Esophagus muscularis mucosa (tissue), 4 donors: Measurements from ENCODE around the gene OR2AG1. TPM values are rescaled to one million over a fixed set of nuclear protein-coding genes. Genes with fewer than 3 reads are reported as not detected.

ENCODE experiments used
- DNase-seq: peaks from one replicate; pipeline ENCODE4 v3.0.0-alpha.2; 2017; ENCODE audit errors: extremely low spot score
- H3K27ac ChIP-seq, 4 donors: fragments of 200-600 bp; sonication (generic); replicated peaks in 1 of 4; 1 replicate in 3 of 4; 2 replicates in 1 of 4; pipeline ENCODE4 v1.5.1; 2016 to 2019; ENCODE audit warnings: mild to moderate bottlenecking in 1 of 4
- H3K27me3 ChIP-seq, 4 donors: fragments of 200-600 bp; sonication (generic); one replicate each; pipeline versions ENCODE4 v1.5.1 to v1.6.0; 2016 to 2019
- H3K36me3 ChIP-seq, 4 donors: fragments of 200-600 bp; sonication (generic); one replicate each; pipeline ENCODE4 v1.5.1; 2016 to 2019
- H3K4me1 ChIP-seq, 4 donors: fragments of 200-600 bp; sonication (generic); one replicate each; pipeline ENCODE4 v1.5.1; 2016 to 2019
- H3K4me3 ChIP-seq, 4 donors: fragments of 200-600 bp; sonication (generic); 1 replicate in 2 of 4; 2 replicates in 2 of 4; pipeline ENCODE4 v1.5.1; 2016 to 2019; ENCODE audit warnings: mild to moderate bottlenecking in 4 of 4, moderate library complexity in 1 of 4
- H3K9me3 ChIP-seq, 4 donors: fragments of 200-600 bp; sonication (generic); 1 replicate in 3 of 4; 2 replicates in 1 of 4; pipeline ENCODE4 v1.5.1; 2016 to 2019
- CTCF ChIP-seq, 3 experiments: fragments of 200-600 bp in 2 of 3; fragments of 450-650 bp in 1 of 3; sonication (generic) in 2 of 3; IDR thresholded peaks; one replicate each; pipeline ENCODE4 v1.5.1; 2017 to 2019; ENCODE audit warnings: antibody characterized with exemption in 3 of 3, mild to moderate bottlenecking in 2 of 3, moderate library complexity in 1 of 3
- EP300 ChIP-seq: sonication (generic); formaldehyde crosslinking; IDR thresholded peaks from one replicate; pipeline ENCODE4 v1.6.1; 2017; ENCODE audit warnings: antibody characterized with exemption
- POLR2A ChIP-seq: fragments of 450-650 bp; IDR thresholded peaks from one replicate; pipeline ENCODE4 v1.6.1; 2017; ENCODE audit warnings: antibody characterized with exemption, moderate library complexity, mild to moderate bottlenecking, low read depth
- POLR2AphosphoS5 ChIP-seq, 2 donors: sonication (generic); formaldehyde crosslinking; IDR thresholded peaks; one replicate each; pipeline ENCODE4 v1.6.1; 2017; ENCODE audit warnings: antibody characterized with exemption in 2 of 2
- WGBS: methylation state at CpG from one replicate; pipeline ENCODE4 v1.1.5; 2018; 5-methylcytosine and 5-hydroxymethylcytosine counted together
- intact Hi-C: fragments of 100-400 bp; cut with DNase I; formaldehyde crosslinking; loops from one replicate; pipeline ENCODE4 v1.15.1; 2023
- total RNA-seq, 4 donors: library from RNA; depleted of rRNA; stranded (reverse); fragments of >200 nt; gene quantifications; one replicate each; pipeline versions ENCODE4 v1.1.0 to v1.2.1, GENCODE V29; 2016

Gene OR2AG1
- not detected for total RNA-seq

GRCh38 chr11:6782720-6783119, at the start of gene OR2AG1:
Gene OR2AG1 (plus strand): TSS chr11:6783020. CDS start chr11:6785038, 2,018 bp downstream.
- H3K27me3 ChIP-seq: no peaks in the 10 kb centered on the region
- no peaks in the 10 kb centered on the region for H3K4me1 ChIP-seq
- 73% methylated on average over 2 of the region's 2 CpGs for WGBS
- DNase-seq: no peak
- no peak for TF ChIP-seq POLR2AphosphoS5 (IDR thresholded peaks at IDR 0.05)
- TF ChIP-seq EP300: no peak
- TF ChIP-seq CTCF (IDR thresholded peaks at IDR 0.05): no peak
- TF ChIP-seq POLR2A: no peak
- H3K9me3 ChIP-seq: no peaks in the 10 kb centered on the region
- no peak within 1 kb of the TSS for H3K4me3 ChIP-seq
- intact Hi-C loops: no loop called here
- no peak within 1 kb of the TSS for H3K27ac ChIP-seq
- no peaks in the 10 kb centered on the region for H3K36me3 ChIP-seq

- 61% methylated on average over 3 of the region's 3 CpGs for WGBS
- Histone ChIP-seq H3K27me3 (no peaks in the 10 kb centered on the region), H3K4me1 (no peaks in the 10 kb centered on the region), H3K9me3 (no peaks in the 10 kb centered on the region), H3K4me3 (no peak overlapping the region), H3K27ac (no peak overlapping the region), H3K36me3 (peaks cover 0 to 9% (median 0%) of the 10 kb centered on the region in 4 donors)
- DNase-seq: no peak
- TF ChIP-seq EP300: no peak
- TF ChIP-seq CTCF (IDR thresholded peaks at IDR 0.05): no peak
- no peak for TF ChIP-seq POLR2AphosphoS5 (IDR thresholded peaks at IDR 0.05)
- no peak for TF ChIP-seq POLR2A
- intact Hi-C loops: no loop called here
Measured at GRCh38 chr11:6733326-6734275, 49.2 kb upstream of the OR2AG1 start.

- Histone ChIP-seq H3K4me3 (no peak overlapping the region), H3K4me1 (no peaks in the 10 kb centered on the region), H3K9me3 (no peaks in the 10 kb centered on the region), H3K27ac (no peak overlapping the region), H3K36me3 (peaks cover 0 to 9% (median 0%) of the 10 kb centered on the region in 4 donors), H3K27me3 (no peaks in the 10 kb centered on the region)
- TF ChIP-seq POLR2A (no peak), EP300 (no peak), POLR2AphosphoS5 (IDR thresholded peaks at IDR 0.05) (no peak), CTCF (IDR thresholded peaks at IDR 0.05) (no peak)
- intact Hi-C loops: no loop called here
- no peak for DNase-seq
- 81% methylated on average over 3 of the region's 3 CpGs for WGBS
Measured at GRCh38 chr11:6734616-6735015, 48.2 kb upstream of the OR2AG1 start.

- intact Hi-C loops: no loop called here
- peaks cover 0 to 9% (median 0%) of the 10 kb centered on the region in 4 donors for H3K36me3 ChIP-seq
- DNase-seq: no peak
- WGBS: 57% methylated on average over 3 of the region's 3 CpGs
- no peak overlapping the region for H3K27ac ChIP-seq
- no peaks in the 10 kb centered on the region for H3K4me1 ChIP-seq
- H3K27me3 ChIP-seq: no peaks in the 10 kb centered on the region
- no peaks in the 10 kb centered on the region for H3K9me3 ChIP-seq
- no peak overlapping the region for H3K4me3 ChIP-seq
- TF ChIP-seq CTCF (IDR thresholded peaks at IDR 0.05): no peak
- TF ChIP-seq EP300: no peak
- no peak for TF ChIP-seq POLR2AphosphoS5 (IDR thresholded peaks at IDR 0.05)
- TF ChIP-seq POLR2A: no peak
Measured at GRCh38 chr11:6735306-6735705, 47.5 kb upstream of the OR2AG1 start.
